GM12892 (cell line): ENCODE data around the gene FSTL1.

ENCODE experiments used
- DNase-seq: peaks from one replicate; pipeline ENCODE4 v3.0.0; 2011; ENCODE audit not compliant: insufficient read length
- FAIRE-seq: peaks from 2 replicates; lab custom pipeline; 2011; peaks lifted over from hg19 to GRCh38; lab: Jason Lieb, UNC
- POLR2A ChIP-seq: IDR thresholded peaks from 2 replicates; pipeline ENCODE4 v1.6.1; 2011; ENCODE audit warnings: low read depth, low read length, control low read depth
- POLR2AphosphoS5 ChIP-seq: IDR thresholded peaks from 2 replicates; pipeline ENCODE4 v1.6.1; 2011; ENCODE audit warnings: low read depth, low read length, control low read depth
- TAF1 ChIP-seq: IDR thresholded peaks from 2 replicates; pipeline ENCODE4 v1.6.1; 2011; ENCODE audit warnings: low read depth, mild to moderate bottlenecking, control low read depth, low read length, borderline replicate concordance

FSTL1 gene

DNA sequence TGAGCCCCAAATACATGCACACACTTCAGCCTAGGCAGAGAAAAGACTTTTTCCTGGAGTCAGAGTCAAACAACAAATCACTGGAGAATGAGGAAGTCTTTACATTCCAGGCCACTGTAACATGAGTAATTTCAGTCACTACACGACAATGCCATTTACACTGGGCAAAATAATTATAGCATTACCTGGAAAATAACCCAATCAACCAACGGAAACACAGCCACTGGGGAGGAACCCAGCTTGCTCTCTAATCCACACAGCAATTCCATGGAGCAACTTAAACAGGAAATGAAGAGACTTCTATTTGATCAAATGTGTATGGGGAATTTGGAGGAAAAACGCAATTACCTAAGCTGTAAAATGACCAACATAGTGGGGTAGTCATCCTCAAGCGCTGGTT, 15.2 kb downstream of the FSTL1 start:
- DNase-seq (no peak), FAIRE-seq (no peak)
- no peak for TF ChIP-seq POLR2AphosphoS5
- TF ChIP-seq POLR2A: no peak
- TF ChIP-seq TAF1: no peak

DNA sequence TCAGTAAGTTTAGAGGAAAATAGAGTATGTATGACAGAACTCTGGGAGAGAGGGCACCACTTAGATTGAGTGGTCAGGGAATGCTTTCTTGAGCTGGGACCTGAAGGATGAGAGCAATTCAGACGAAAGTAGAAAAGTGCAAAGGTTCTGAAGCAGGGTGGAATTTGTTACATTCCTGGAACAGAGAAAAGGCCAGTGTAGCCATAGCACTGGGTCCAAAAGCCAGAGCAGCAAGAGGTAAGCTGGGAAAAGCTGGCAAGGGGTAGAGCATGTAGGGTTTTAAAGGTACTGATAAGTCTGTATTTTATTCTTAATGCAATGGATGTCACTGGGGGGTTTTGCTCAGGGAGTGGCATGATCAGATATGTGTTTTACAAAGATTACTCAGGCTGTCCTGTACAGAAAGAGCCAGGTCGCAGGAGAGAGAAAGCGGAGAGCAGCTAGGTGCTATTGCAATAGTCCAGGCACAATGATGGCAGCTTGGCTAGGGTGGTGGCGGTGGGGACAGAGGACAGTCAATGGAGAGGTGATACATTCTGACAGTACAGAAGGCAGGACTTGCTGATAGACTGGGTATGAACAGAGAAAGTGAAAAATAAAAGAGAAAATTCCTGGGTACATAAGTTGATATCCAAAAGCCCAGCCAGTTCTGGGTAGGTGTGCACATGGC, 17.0 kb downstream of the FSTL1 start:
- DNase-seq (no peak), FAIRE-seq (no peak)
- no peak for TF ChIP-seq POLR2AphosphoS5
- TF ChIP-seq TAF1: no peak
- TF ChIP-seq POLR2A: no peak

DNA sequence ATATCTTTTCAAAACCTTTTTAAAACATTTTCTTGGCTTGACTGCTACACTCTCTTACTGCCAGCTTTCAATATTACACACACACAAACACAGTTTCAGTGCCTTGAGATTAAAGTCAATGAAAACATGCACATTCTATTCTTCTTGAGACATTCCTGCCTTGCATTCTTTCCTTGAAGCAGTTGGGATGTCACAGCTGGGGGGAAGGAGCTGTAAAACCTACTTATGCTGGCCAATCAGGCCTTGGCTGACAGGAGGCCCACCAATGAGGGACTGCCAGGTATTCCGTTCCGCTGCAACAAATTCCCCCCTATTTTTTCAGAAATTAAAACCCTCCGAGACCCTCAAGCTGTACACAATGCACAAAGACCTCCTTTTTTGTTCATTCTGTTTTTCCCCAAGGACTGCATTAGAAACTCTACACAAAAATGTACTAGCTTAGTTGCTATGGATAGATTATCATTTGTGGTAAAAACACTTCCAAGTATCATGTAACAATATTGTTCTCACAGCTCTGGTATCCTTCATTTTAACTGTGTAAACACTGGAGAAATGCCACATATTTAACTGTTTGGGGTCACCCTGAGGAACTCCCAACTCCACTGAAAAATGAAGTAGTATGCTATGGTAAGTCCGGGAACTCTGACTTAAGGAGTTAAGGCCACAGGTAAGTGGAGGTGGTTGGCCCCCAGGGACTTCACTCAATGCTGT, 18.5 kb downstream of the FSTL1 start:
- no peak for DNase-seq
- TF ChIP-seq TAF1 (no peak), POLR2AphosphoS5 (no peak), POLR2A (no peak)

DNA sequence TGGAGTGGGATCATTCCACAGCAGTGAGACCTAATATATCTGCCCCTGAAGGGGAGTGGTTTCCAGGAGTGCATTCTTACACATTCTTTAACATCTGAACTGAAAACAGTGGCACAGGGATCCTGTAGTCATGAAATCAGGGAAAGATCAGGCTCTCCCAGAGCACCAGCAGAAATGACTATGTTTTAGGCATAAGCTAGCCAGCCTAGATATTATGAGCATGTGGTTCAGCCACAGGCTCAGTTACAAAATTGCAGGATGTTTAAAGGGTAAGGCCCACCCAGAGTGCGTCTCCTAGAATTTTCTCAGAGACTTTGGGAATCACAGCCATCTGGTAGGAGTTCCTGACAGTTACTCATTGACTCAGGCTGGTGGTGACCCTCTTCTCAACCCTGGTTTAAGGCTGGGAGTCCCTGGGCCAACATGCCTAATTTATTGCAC, 20.9 kb downstream of the FSTL1 start:
- TF ChIP-seq TAF1 (no peak), POLR2A (no peak), POLR2AphosphoS5 (no peak)
- no peak for DNase-seq
- no peak for FAIRE-seq

More for the DNA sequence above, 18.5 kb downstream of the FSTL1 start:
- no peak for FAIRE-seq

DNA sequence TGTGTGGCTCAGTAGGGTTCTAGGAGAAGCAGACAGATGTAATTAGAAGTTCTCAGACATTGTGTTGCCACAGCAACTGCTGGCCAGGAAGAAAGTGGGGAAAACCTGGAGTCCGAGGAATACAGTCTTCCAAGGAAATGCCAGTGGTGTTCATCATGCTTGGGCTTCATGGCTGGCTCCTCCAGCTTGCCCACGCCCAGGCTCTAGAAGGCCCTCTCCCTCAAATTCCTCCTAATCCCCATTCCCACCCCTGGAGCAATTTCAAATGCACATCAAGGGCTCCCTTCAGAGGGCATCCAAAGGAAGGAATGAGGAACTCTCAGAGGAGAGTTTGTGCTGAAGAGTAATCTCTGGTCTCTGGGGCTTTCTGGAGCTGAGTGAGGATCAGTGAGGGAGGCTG, 21.9 kb downstream of the FSTL1 start:
- no peak for TF ChIP-seq POLR2A
- no peak for TF ChIP-seq TAF1
- TF ChIP-seq POLR2AphosphoS5: no peak
- FAIRE-seq: no peak

DNA sequence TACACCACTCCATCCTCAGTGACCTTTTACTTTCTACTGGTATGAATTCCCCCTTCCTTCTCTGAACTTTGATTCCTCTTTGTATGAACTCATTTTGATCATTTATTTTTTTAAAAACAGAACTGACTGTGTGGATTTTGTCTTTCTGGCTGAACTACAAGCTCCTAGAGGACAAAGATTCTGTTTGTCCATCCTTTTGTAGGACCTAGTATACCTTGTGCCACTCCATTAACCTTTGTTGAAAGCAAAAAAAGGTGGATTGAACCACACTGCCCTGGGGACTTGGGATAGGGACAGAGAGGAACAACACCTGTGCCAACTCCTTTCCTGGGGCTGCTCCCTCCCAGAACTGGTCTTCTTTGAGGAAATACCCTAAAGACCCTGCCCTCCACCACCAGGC, 23.6 kb downstream of the FSTL1 start:
- FAIRE-seq: no peak
- TF ChIP-seq POLR2A (no peak), POLR2AphosphoS5 (no peak), TAF1 (no peak)
- DNase-seq: no peak

More for the DNA sequence above, 21.9 kb downstream of the FSTL1 start:
- DNase-seq: no peak

DNA sequence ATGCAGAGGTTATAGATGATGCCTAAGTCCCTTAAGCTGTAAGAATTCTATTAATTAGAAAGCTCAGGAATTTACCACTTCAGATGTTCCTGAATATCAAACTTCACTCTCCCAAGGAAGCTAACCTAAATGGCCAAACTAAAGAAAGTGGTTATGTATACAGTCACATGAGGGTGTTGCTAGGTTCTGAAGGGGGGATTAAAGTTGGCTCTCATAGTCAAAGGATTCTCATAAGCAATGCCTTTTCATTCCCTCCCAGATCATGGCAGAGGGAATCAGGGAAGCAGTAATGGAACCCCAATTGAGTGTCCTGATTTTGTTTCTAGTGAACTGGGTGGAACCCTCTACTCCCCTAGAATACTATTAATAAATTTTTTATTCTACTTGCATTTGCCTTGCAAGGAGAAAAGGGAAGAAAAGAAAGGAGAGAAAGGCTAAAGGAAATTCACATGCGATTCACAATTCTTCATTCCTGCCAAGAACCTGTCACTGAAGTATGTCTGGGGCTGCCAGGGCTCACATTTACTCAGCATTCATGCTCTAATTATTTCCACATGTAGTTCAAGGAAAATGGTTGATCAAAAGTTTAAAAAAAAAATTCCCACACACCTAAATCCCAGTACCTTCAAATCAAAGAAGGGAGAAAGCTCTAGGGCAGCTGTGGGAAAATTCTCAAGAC, 25.1 kb downstream of the FSTL1 start:
- TF ChIP-seq POLR2AphosphoS5: no peak
- TF ChIP-seq POLR2A: no peak
- TF ChIP-seq TAF1: no peak
- FAIRE-seq: no peak
- DNase-seq: no peak

DNA sequence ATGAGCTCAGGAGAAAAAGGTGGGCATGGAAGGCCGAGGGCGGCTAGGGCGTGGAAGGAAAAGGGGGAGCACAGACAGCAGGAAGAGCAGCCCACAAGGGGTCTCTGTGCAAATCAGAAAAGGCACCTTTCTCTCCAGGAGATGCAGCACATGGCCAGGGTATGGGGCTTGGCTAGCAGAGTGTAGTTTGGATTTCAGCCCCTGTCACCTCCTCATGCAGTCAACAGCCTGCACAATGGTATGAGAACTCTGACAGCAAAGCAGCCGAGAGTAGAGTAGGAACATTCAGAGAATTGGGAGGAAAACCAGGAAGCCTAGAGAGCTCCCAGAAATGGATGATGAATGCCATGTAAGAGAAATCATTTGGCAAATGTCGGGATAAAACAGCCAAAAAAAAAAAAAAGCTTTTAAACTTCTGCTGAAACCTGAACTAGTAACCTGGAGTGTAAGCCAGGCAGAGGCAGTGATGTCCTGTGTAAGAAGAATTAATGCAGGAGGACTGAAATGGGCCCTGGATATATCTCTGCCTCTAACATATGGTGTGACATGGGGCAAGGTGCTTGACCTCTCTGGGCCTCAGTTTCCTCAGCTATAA, 25.7 kb downstream of the FSTL1 start:
- DNase-seq (no peak), FAIRE-seq (no peak)
- TF ChIP-seq POLR2A: no peak
- TF ChIP-seq POLR2AphosphoS5: no peak
- TF ChIP-seq TAF1: no peak

DNA sequence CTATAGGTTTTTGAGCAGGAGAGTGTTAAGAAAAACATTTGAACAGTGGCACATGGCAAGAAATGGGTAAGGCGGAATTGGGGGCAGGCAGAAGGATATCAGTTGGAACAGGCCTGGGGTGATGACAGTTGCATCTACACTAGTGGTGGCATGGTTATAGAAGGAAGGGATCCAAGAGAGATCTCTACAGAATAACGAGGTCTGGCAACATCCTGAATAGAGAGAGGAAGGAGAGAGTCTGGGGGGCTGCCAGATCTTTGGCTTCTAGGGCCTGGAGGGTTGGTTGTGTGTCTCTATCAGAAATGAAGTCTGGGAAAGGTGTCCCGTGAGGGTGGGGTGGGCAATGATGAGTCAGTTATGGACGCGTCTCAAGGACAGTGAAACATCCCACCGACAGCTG, 26.3 kb downstream of the FSTL1 start:
- DNase-seq: no peak
- FAIRE-seq: no peak
- TF ChIP-seq POLR2A (no peak), POLR2AphosphoS5 (no peak), TAF1 (no peak)

DNA sequence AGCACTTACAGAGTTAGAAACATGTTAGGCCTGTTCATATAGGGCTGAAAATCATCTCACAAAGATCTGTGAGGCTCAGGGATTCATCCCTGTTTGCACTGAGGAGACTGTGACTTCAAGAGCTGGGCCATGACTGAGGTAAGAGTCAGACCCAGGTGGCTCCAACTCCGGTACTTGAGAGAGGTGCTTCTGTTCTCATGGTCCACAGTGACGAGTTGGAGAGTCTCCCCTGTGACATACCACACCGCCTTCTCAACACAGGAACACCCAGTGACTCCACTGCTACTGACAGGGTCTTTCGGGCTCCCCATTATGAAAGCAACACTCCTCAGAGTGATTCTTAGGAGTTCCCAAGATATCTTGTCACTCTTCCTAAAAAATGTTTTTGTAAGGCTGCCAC, 27.4 kb downstream of the FSTL1 start:
- TF ChIP-seq POLR2A: no peak
- no peak for TF ChIP-seq POLR2AphosphoS5
- no peak for TF ChIP-seq TAF1
- FAIRE-seq (no peak), DNase-seq (no peak)

DNA sequence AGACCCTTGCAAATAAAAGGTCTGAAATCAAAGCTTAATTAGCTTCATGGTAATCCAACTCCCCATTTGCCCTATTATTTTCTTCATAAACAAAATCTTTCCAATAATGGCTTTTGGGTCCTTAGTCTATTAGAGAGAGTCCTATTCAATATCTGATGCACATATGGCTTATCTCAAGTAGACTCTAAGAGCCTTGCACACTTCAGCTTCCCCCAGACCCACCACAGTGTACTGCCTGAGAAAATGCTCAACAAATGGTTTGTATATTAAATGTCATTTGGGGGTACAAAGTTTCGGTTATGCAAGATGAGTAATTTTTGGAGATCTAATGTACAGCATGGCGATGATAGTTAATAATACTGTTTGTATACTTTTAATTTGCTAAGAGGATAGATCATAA, 28.9 kb downstream of the FSTL1 start:
- FAIRE-seq: no peak

More for the DNA sequence above, 28.9 kb downstream of the FSTL1 start:
- TF ChIP-seq POLR2A (no peak), POLR2AphosphoS5 (no peak), TAF1 (no peak)
- DNase-seq: no peak
